PC-3 (cell line): ENCODE measurements around the gene COPZ1. TPM values are rescaled to one million over a fixed set of nuclear protein-coding genes. Genes with fewer than 3 reads are reported as not detected.

ENCODE experiments used
- ATAC-seq: fragments of 200-7000 bp; cut with Tn5 transposase; 2 replicates; pipeline ENCODE4 v1.9.1; 2020; ENCODE audit warnings: mild to moderate bottlenecking, moderate library complexity
- BruUV-seq: library from RNA; stranded (reverse); fragments of 400-500 nt; replicated peaks from 2 replicates; lab custom pipeline; 2021; lab: Mats Ljungman, UMichigan
- CTCF ChIA-PET: fragments of 300-600 bp; sonication (Branson Sonifier 250); formaldehyde crosslinking; loops from one replicate; lab custom pipeline; 2022; ENCODE audit warnings: antibody characterized with exemption; lab: Charles Lee
- POLR2A ChIA-PET: fragments of 300-600 bp; sonication (Branson Sonifier 250); formaldehyde crosslinking; loops from one replicate; lab custom pipeline; 2022; ENCODE audit warnings: antibody characterized with exemption; ENCODE audit not compliant: unreplicated experiment; lab: Charles Lee
- DNase-seq: peaks from one replicate; pipeline ENCODE4 v3.0.0-alpha.2; 2015
- H2AFZ ChIP-seq: fragments of 300-600 bp; sonication (generic); 2 replicates; pipeline ENCODE4 v1.6.0; 2016; ENCODE audit warnings: antibody characterized with exemption, low read length
- H3F3A ChIP-seq: fragments of 300-600 bp; sonication (generic); one replicate; pipeline ENCODE4 v1.6.0; 2017; ENCODE audit warnings: antibody characterized with exemption, low read length, control low read depth, mild to moderate bottlenecking; ENCODE audit not compliant: unreplicated experiment
- H3K27ac ChIP-seq: fragments of 300-600 bp; sonication (generic); 2 replicates; pipeline ENCODE4 v1.5.1; 2016; ENCODE audit warnings: mild to moderate bottlenecking, low read length
- H3K27me3 ChIP-seq: fragments of 300-600 bp; sonication (generic); 2 replicates; pipeline ENCODE4 v1.6.1; 2016; ENCODE audit warnings: low read length, mixed read lengths
- H3K36me3 ChIP-seq: fragments of 300-600 bp; sonication (generic); 2 replicates; pipeline ENCODE4 v1.6.1; 2016; ENCODE audit warnings: low read depth, mixed run types, low read length, mixed read lengths
- H3K4me1 ChIP-seq: fragments of 300-600 bp; sonication (generic); 2 replicates; pipeline ENCODE4 v1.5.1; 2016; ENCODE audit warnings: low read length; ENCODE audit not compliant: insufficient read depth
- H3K4me2 ChIP-seq: fragments of 300-600 bp; sonication (generic); 2 replicates; pipeline ENCODE4 v1.6.0; 2016; ENCODE audit warnings: low read length
- H3K4me3 ChIP-seq: fragments of 300-600 bp; sonication (generic); 2 replicates; pipeline ENCODE4 v1.5.1; 2016; ENCODE audit warnings: mild to moderate bottlenecking, low read length, mixed read lengths
- H3K79me2 ChIP-seq: fragments of 300-600 bp; sonication (generic); 2 replicates; pipeline ENCODE4 v1.6.1; 2017; ENCODE audit warnings: low read length, mixed read lengths
- H3K9ac ChIP-seq: fragments of 300-600 bp; sonication (generic); 2 replicates; pipeline ENCODE4 v1.6.0; 2016; ENCODE audit warnings: mild to moderate bottlenecking, low read length
- H3K9me2 ChIP-seq: fragments of 300-600 bp; sonication (generic); replicated peaks from 2 replicates; pipeline ENCODE4 v1.6.1; 2016; ENCODE audit warnings: mixed run types, low read length, mixed read lengths
- H3K9me3 ChIP-seq: fragments of 300-600 bp; sonication (generic); 2 replicates; pipeline ENCODE4 v1.6.1; 2016; ENCODE audit warnings: low read length, mixed read lengths
- H4K20me1 ChIP-seq: fragments of 300-600 bp; sonication (generic); 2 replicates; pipeline ENCODE4 v1.6.1; 2016; ENCODE audit warnings: low read length, mixed read lengths
- CTCF ChIP-seq: fragments of 300-600 bp; sonication (generic); conservative IDR thresholded peaks from 2 replicates; pipeline ENCODE4 v1.5.1; 2017; ENCODE audit warnings: antibody characterized with exemption, low read depth, mild to moderate bottlenecking, low read length
- EZH2 ChIP-seq: fragments of 300-600 bp; sonication (generic); IDR thresholded peaks from one replicate; pipeline ENCODE4 v1.6.1; 2017; ENCODE audit warnings: antibody characterized with exemption, mild to moderate bottlenecking, low read length; ENCODE audit not compliant: unreplicated experiment
- EZH2phosphoT487 ChIP-seq: fragments of 300-600 bp; sonication (generic); IDR thresholded peaks from 2 replicates; pipeline ENCODE4 v1.6.1; 2018; ENCODE audit warnings: mild to moderate bottlenecking, antibody characterized with exemption, low read length, borderline replicate concordance
- intact Hi-C: fragments of 100-400 bp; cut with micrococcal nuclease; formaldehyde crosslinking; loops from 2 replicates; pipeline ENCODE4 v1.9.0; 2023
- total RNA-seq: library from RNA; depleted of rRNA; stranded (reverse); fragments of >200 nt; gene quantifications from 2 replicates; pipeline ENCODE4 v1.2.3, GENCODE V29; 2014

COPZ1 gene
- total RNA-seq, 1 experiment from 2014 or later = 121 TPM

GRCh38 chr12:54394986-54395385, 70.1 kb downstream of the COPZ1 start:
- TF ChIP-seq EZH2 (no peak), CTCF (no peak), EZH2phosphoT487 (no peak)
- Histone ChIP-seq H3K27me3 (no peaks in the 10 kb centered on the region), H3K27ac (no peak overlapping the region), H3F3A (no peaks in the 10 kb centered on the region), H3K9me3 (no peaks in the 10 kb centered on the region), H3K9ac (no peak overlapping the region), H3K4me3 (no peak overlapping the region), H3K9me2 (no peaks in the 10 kb centered on the region), H3K4me1 (no peaks in the 10 kb centered on the region), H3K4me2 (no peak overlapping the region), H4K20me1 (no peaks in the 10 kb centered on the region), H3K79me2 (no peaks in the 10 kb centered on the region), H3K36me3 (peaks cover 14% of the 10 kb centered on the region; the same call in 1 of the 2 replicates), H2AFZ (no peak overlapping the region)
- DNase-seq (no peak), ATAC-seq (no peak)
- ChIA-PET POLR2A (no interaction called here), CTCF (no interaction called here)
- intact Hi-C loops = loop anchor here (1.0 kb wide), 1 partner anchor 44 kb away; no protein-coding TSS in a partner anchor
- no TSS peak for BruUV-seq

GRCh38 chr12:54395545-54395944, 70.6 kb downstream of the COPZ1 start:
- Histone ChIP-seq H3K9me2 (no peaks in the 10 kb centered on the region), H3K4me1 (no peaks in the 10 kb centered on the region), H3K9me3 (no peaks in the 10 kb centered on the region), H3K27ac (no peak overlapping the region), H2AFZ (no peak overlapping the region), H3K36me3 (peaks cover 14% of the 10 kb centered on the region; the same call in 1 of the 2 replicates), H3K27me3 (no peaks in the 10 kb centered on the region), H3K4me2 (no peak overlapping the region), H3K4me3 (no peak overlapping the region), H4K20me1 (no peaks in the 10 kb centered on the region), H3F3A (no peaks in the 10 kb centered on the region), H3K9ac (no peak overlapping the region), H3K79me2 (no peaks in the 10 kb centered on the region)
- BruUV-seq = TSS peak; percentile 26
- intact Hi-C loops = no loop called here
- ChIA-PET POLR2A (no interaction called here), CTCF (interaction anchor here (0.5 kb wide), 1 partner anchor 25 kb away, joined by 11 read pairs; no protein-coding TSS in a partner anchor)
- no peak for DNase-seq
- ATAC-seq = no peak
- TF ChIP-seq CTCF (no peak), EZH2 (no peak), EZH2phosphoT487 (no peak)

- Histone ChIP-seq H3K9ac (no peak overlapping the region), H3K4me2 (no peak overlapping the region), H3K27me3 (no peaks in the 10 kb centered on the region), H3K79me2 (no peaks in the 10 kb centered on the region), H3K4me1 (no peaks in the 10 kb centered on the region), H3K9me3 (no peaks in the 10 kb centered on the region), H3K36me3 (peaks cover 14% of the 10 kb centered on the region; the same call in 1 of the 2 replicates), H4K20me1 (no peaks in the 10 kb centered on the region), H3K9me2 (no peaks in the 10 kb centered on the region), H2AFZ (no peak overlapping the region), H3F3A (no peaks in the 10 kb centered on the region), H3K4me3 (no peak overlapping the region), H3K27ac (no peak overlapping the region)
- ChIA-PET POLR2A (no interaction called here), CTCF (no interaction called here)
- ATAC-seq (no peak), DNase-seq (no peak)
- intact Hi-C loops = no loop called here
- TF ChIP-seq EZH2phosphoT487 (no peak), EZH2 (no peak), CTCF (no peak)
- BruUV-seq = no TSS peak
These were observed 72.2 kb downstream of the COPZ1 start for GRCh38 chr12:54397157-54397556.
